C4-2B (cell line): ENCODE results near the gene NFASC.

Experiments
- CTCF ChIP-seq: fragments of 450-650 bp; conservative IDR thresholded peaks from 2 replicates; pipeline ENCODE4 v1.5.1; 2017; ENCODE audit warnings: mild to moderate bottlenecking
- ZFX ChIP-seq: fragments of 450-650 bp; IDR thresholded peaks from 2 replicates; pipeline ENCODE4 v1.6.1; 2017

- TF ChIP-seq CTCF (no peak), ZFX (no peak)
Observed at GRCh38 chr1:204841316-204841715, 29.3 kb upstream of the NFASC start.
